GM12874 (cell line): ENCODE data around the gene RPL32.

Experiments
- TF ChIP-seq, protein P1 (sequence below): IDR thresholded peaks from 2 replicates; pipeline ENCODE4 v1.5.1; 2011; ENCODE audit warnings: low read depth, mild to moderate bottlenecking, control low read depth, low read length, moderate library complexity; ENCODE audit not compliant: insufficient read depth

RPL32 gene

DNA sequence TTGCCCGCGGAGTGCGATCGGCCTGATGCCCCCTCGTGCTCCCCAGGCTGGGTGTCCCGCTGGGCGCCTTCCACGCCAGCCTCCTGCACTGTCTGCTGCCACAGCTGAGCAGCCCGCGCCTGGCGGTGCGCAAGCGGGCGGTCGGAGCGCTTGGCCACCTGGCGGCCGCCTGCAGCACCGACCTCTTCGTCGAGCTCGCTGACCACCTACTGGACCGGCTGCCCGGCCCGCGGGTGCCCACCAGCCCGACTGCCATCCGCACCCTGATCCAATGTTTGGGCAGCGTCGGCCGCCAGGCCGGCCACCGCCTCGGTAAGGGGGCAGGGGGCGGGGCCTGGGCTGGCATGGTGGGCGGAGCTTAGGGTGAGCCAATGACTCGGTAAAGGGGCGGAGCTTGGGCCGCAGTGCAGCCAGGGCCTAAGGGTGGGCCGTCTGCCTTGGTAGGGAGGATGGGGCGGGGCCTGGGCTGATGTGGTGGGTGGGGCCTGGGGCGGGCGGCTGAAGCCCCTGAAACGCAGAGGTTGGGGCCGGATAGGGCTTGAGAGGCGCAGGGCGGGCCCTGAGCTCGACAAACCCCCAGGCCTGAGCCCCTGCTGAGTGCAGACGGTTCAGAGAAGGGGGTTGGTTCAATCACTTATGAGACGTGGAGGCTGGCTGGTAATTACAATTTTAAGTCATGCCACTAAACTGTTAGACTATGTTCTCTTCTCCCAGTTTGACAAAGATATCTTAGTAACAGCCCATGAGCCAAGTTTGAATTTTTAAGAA lies 31.2 kb downstream of the RPL32 start:
- TF ChIP-seq, protein P1, sequence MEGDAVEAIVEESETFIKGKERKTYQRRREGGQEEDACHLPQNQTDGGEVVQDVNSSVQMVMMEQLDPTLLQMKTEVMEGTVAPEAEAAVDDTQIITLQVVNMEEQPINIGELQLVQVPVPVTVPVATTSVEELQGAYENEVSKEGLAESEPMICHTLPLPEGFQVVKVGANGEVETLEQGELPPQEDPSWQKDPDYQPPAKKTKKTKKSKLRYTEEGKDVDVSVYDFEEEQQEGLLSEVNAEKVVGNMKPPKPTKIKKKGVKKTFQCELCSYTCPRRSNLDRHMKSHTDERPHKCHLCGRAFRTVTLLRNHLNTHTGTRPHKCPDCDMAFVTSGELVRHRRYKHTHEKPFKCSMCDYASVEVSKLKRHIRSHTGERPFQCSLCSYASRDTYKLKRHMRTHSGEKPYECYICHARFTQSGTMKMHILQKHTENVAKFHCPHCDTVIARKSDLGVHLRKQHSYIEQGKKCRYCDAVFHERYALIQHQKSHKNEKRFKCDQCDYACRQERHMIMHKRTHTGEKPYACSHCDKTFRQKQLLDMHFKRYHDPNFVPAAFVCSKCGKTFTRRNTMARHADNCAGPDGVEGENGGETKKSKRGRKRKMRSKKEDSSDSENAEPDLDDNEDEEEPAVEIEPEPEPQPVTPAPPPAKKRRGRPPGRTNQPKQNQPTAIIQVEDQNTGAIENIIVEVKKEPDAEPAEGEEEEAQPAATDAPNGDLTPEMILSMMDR = peak; percentile 94

DNA sequence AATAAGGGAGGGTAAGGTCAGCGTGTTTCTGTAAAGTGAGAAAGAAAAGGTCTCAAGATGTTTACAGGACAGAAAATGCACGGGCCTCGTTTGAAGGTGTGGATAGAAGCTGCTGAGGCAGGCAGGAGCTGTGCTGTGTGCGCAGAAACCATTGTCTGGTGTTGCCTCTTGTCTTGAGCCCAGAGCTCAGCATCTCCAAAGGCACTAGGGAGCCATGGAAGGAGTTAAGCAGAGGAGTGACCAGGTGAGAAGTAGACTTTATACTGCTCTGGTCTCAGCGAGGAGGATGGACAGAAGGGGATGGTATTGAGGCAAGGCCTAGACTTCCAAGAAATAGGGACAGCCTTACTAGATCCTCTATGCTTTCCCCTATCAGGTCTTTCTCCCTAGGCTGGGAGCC lies 31.9 kb downstream of the RPL32 start:
- TF ChIP-seq, protein P1 = no peak

DNA sequence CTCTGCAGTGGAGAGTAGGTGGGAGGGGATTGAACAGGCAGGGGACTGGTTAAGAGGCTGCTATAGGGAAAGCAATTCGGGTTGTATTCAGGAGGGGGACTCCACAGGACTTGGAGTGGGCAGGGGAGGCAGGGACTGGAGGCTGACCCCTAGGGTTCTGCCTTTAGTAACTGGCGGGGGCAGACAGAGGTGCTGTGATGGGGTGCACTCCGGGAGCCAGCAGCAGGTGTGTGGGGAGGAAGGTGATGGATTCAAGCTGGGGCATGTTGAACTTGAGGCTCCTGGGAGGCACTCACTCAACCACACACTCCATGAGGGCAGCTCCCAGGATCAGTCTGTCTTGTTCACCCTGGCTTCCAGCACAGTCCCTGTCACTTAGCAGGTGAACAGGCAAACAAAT lies 32.4 kb downstream of the RPL32 start:
- TF ChIP-seq, protein P1 = no peak

DNA sequence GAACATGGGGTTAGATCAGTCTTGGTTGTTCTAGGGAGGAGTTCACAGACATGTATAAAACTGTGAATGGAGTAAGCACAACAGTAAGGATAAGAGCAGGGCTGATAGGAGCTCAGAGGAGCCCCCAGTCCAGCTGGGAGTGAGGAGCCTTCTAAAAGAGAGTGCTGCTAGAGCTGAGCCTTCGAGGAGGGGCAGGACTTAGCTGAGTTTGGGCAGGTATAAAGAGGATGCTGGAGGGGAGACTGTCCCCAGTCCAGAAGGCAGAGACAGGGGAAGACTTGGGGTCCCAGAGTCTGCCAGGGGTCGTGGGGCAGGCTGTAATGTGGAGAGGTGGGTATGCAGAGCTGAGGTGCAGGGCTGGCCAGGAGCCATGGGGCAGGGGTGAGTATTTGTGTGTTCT lies 32.8 kb downstream of the RPL32 start:
- TF ChIP-seq, protein P1 = no peak

DNA sequence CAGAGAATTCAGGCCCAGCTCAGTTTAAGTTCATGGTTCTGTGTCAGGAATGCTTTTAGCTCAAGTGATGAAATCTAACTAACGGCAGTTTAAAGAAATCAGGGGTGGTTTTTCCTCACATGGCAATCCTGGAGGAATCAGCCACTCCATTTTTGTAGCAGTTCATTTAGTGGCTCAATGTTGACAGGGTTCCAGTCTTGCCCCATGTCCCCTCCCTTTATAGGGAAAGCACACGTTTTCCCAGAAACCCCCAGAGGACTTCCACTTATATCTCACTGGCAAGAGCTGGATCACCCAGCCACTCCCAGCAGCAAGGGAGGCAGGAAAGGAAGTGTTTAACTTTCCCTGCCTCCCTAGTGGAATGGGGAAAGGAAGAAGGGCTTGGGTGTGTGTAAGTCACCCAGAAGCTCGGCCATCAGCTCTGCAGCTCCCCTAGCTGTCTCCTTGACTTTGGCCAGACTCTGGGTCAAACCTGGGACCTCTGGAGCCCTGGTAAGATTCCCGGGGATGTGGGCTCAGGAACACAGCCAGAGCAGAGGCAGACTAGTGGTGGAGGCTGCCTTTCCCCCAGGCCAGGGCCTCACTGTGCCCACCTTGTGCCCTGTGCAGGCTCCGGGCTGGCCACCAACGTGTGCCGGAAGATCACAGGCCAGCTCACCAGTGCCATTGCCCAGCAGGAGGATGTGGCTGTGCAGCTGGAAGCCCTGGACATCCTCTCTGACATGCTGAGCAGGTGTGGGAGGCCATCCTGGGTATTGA lies 33.6 kb downstream of the RPL32 start:
- TF ChIP-seq, protein P1 = no peak

DNA sequence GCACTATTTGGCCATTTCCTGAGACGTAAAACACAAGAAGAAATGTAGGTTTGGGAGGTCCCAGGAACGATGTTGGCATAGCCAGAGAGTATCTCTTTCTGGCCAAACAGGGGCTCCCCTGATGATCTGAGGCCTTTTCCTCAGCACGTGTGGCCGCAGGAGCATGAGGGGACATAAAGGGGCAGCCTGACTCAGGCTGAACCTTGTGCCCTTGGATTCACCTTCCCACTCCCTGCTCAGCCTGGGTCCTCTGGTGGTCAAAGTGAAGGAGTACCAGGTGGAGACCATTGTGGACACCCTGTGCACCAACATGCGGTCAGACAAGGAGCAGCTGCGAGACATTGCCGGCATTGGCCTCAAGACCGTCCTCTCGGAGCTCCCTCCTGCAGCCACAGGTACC lies 34.3 kb downstream of the RPL32 start:
- TF ChIP-seq, protein P1 = no peak

DNA sequence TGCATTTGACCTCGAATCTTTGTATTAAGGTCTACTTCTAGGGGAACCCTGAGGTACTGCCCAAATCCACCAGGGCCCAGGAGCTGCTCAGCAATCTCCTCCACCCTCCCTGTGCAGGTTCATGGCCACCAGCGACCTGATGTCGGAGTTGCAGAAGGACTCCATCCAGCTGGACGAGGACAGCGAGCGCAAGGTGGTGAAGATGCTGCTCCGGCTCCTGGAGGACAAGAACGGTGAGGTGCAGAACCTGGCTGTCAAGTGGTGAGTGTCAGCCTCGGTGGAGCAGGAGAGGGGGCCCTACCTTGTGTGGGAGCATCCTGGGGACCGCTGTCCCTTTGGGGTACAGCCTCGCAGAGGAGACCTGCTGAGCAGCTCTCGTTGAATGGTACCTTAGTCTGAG lies 38.0 kb downstream of the RPL32 start:
- TF ChIP-seq, protein P1 = no peak
